WTC11 (cell line): ENCODE data around the gene ADRA1B. TPM values are rescaled to one million over a fixed set of nuclear protein-coding genes. Genes with fewer than 3 reads are reported as not detected.
"Not testable (repeated sequence)": the region's sequence is repeated elsewhere in the genome, so short reads cannot be mapped to it uniquely, and the experiment has no call there.

Experiments
- ATAC-seq: fragments of 200-7000 bp; cut with Tn5 transposase; 2 replicates; pipeline ENCODE4 v1.10.0; 2021; ENCODE audit warnings: mild to moderate bottlenecking, moderate library complexity
- CTCF ChIA-PET: fragments of 300-600 bp; sonication (Branson Sonifier 250); formaldehyde crosslinking; loops from one replicate; lab custom pipeline; 2021; ENCODE audit warnings: antibody characterized with exemption; lab: Charles Lee
- POLR2A ChIA-PET: fragments of 350-600 bp; sonication (Branson Sonifier 250); formaldehyde crosslinking; loops from one replicate; lab custom pipeline; 2021; ENCODE audit warnings: antibody characterized with exemption; lab: Charles Lee
- DNase-seq: peaks from one replicate; pipeline ENCODE4 v3.0.0; 2021; ENCODE audit warnings: low spot score
- H3K27ac Mint-ChIP-seq: 2 replicates; pipeline ENCODE4 v1.8.0; 2021; ENCODE audit warnings: mixed read lengths
- H3K27me3 Mint-ChIP-seq: 2 replicates; pipeline ENCODE4 v1.8.0; 2021; ENCODE audit warnings: low read depth, mild to moderate bottlenecking, moderate library complexity, mixed read lengths
- H3K36me3 Mint-ChIP-seq: 2 replicates; pipeline ENCODE4 v1.8.0; 2021; ENCODE audit warnings: mixed read lengths
- H3K4me1 Mint-ChIP-seq: 2 replicates; pipeline ENCODE4 v1.8.0; 2022; ENCODE audit warnings: mixed read lengths
- H3K4me3 Mint-ChIP-seq: 2 replicates; pipeline ENCODE4 v1.8.0; 2021; ENCODE audit warnings: mild to moderate bottlenecking, moderate library complexity, mixed read lengths
- H3K9me3 Mint-ChIP-seq: 2 replicates; pipeline ENCODE4 v1.8.0; 2021; ENCODE audit warnings: mixed read lengths
- CREM ChIP-seq: sonication (generic); formaldehyde crosslinking; IDR thresholded peaks from 2 replicates; pipeline ENCODE4 v1.8.1; 2022; ENCODE audit warnings: mild to moderate bottlenecking, missing genetic modification reagents, moderate library complexity
- ESRRA ChIP-seq: sonication (generic); formaldehyde crosslinking; IDR thresholded peaks from 2 replicates; pipeline ENCODE4 v1.8.1; 2022; ENCODE audit warnings: mild to moderate bottlenecking, missing genetic modification reagents, borderline replicate concordance
- FOXK1 ChIP-seq: sonication (generic); formaldehyde crosslinking; IDR thresholded peaks from 2 replicates; pipeline ENCODE4 v1.8.0; 2022; ENCODE audit warnings: mild to moderate bottlenecking, moderate library complexity, missing genetic modification reagents
- FOXP1 ChIP-seq: sonication (generic); formaldehyde crosslinking; IDR thresholded peaks from 2 replicates; pipeline ENCODE4 v1.8.0; 2022; ENCODE audit warnings: missing genetic modification reagents, mild to moderate bottlenecking, moderate library complexity, borderline replicate concordance
- SMAD3 ChIP-seq: sonication (generic); formaldehyde crosslinking; IDR thresholded peaks from 2 replicates; pipeline ENCODE4 v1.8.0; 2022; ENCODE audit warnings: missing genetic modification reagents, mild to moderate bottlenecking, borderline replicate concordance
- TEAD4 ChIP-seq: sonication (generic); formaldehyde crosslinking; IDR thresholded peaks from 2 replicates; pipeline ENCODE4 v1.8.0; 2022; ENCODE audit warnings: mild to moderate bottlenecking, missing genetic modification reagents
- ZNF138 ChIP-seq: sonication (generic); formaldehyde crosslinking; conservative IDR thresholded peaks from 2 replicates; pipeline ENCODE4 v1.8.1; 2022; ENCODE audit warnings: mild to moderate bottlenecking, moderate library complexity, missing genetic modification reagents
- total RNA-seq: library from RNA; stranded (reverse); gene quantifications from 3 replicates; pipeline ENCODE4 v1.2.3, GENCODE V29; 2021
- TF ChIP-seq, protein P1 (sequence below): fragments of 200-600 bp; IDR thresholded peaks from 2 replicates; pipeline ENCODE4 v1.8.0; 2022; ENCODE audit warnings: antibody characterized with exemption
- TF ChIP-seq, protein P2 (sequence below): sonication (generic); formaldehyde crosslinking; IDR thresholded peaks from 2 replicates; pipeline ENCODE4 v1.8.0; 2022; ENCODE audit warnings: mild to moderate bottlenecking, missing genetic modification reagents
- TF ChIP-seq, protein P3 (sequence below): sonication (generic); formaldehyde crosslinking; IDR thresholded peaks from 2 replicates; pipeline ENCODE4 v1.8.1; 2022; ENCODE audit warnings: mild to moderate bottlenecking, missing genetic modification reagents, moderate library complexity, borderline replicate concordance

Gene ADRA1B
- total RNA-seq, 1 experiment from 2014 or later = 0.11 TPM

DNA sequence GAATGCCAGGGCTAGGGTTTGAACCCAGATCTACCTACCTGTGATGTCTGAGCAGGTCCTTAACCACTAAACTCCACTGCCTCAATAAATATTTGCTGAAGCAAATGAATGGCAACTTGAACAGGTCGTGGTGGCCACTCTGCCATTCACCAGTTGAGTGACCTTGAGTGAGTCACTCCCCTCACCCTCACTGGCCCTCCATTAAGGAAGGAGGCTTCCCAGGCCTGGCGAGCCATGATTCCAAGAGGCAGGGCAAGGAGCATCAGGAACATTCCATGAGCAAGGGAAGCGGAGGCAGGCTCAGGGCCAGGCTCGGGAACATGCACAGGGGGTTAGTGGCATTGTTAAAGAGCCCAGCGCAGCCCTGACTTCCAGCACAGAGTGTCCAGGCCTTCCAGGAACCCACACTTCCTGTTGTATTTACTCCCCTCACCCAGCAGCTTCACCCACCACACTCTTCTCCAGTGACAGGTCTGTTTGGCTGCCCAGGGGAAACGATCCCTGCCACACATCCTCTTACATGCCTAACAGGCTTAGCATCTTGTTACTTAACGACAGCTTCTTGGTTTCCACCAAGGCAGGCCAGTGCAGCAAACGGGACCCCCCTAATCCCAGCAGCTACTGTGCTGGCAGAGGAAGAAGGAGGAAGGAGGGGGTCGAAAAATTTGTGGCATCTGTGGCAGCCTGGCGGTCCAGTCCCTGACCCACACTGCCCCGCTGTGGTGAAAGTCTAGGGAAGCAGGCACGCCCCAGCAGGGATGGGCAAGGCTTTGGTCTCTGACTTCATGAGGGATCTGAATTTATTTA lies 49.0 kb downstream of the ADRA1B start:
- ChIA-PET CTCF (interaction anchor here (0.6 to 1.8 kb wide), 20 partner anchors 9 to 633 kb away, joined by 3 to 15 read pairs (median 3); partner anchors contain the start of gene ADRA1B), POLR2A (no interaction called here)
- no peaks in the 10 kb centered on the region; the same call in 1 of the 2 replicates for H3K4me1 Mint-ChIP-seq
- no peaks in the 10 kb centered on the region for H3K36me3 Mint-ChIP-seq
- H3K27ac Mint-ChIP-seq = no peak overlapping the region
- ATAC-seq = peak; percentile 98
- peaks cover 11% of the 10 kb centered on the region for H3K27me3 Mint-ChIP-seq
- peak; percentile 82 for DNase-seq
- H3K9me3 Mint-ChIP-seq = no peaks in the 10 kb centered on the region
- no peak overlapping the region for H3K4me3 Mint-ChIP-seq
- TF ChIP-seq, protein P1, sequence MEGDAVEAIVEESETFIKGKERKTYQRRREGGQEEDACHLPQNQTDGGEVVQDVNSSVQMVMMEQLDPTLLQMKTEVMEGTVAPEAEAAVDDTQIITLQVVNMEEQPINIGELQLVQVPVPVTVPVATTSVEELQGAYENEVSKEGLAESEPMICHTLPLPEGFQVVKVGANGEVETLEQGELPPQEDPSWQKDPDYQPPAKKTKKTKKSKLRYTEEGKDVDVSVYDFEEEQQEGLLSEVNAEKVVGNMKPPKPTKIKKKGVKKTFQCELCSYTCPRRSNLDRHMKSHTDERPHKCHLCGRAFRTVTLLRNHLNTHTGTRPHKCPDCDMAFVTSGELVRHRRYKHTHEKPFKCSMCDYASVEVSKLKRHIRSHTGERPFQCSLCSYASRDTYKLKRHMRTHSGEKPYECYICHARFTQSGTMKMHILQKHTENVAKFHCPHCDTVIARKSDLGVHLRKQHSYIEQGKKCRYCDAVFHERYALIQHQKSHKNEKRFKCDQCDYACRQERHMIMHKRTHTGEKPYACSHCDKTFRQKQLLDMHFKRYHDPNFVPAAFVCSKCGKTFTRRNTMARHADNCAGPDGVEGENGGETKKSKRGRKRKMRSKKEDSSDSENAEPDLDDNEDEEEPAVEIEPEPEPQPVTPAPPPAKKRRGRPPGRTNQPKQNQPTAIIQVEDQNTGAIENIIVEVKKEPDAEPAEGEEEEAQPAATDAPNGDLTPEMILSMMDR = peak; percentile 43
- TF ChIP-seq, protein P2, sequence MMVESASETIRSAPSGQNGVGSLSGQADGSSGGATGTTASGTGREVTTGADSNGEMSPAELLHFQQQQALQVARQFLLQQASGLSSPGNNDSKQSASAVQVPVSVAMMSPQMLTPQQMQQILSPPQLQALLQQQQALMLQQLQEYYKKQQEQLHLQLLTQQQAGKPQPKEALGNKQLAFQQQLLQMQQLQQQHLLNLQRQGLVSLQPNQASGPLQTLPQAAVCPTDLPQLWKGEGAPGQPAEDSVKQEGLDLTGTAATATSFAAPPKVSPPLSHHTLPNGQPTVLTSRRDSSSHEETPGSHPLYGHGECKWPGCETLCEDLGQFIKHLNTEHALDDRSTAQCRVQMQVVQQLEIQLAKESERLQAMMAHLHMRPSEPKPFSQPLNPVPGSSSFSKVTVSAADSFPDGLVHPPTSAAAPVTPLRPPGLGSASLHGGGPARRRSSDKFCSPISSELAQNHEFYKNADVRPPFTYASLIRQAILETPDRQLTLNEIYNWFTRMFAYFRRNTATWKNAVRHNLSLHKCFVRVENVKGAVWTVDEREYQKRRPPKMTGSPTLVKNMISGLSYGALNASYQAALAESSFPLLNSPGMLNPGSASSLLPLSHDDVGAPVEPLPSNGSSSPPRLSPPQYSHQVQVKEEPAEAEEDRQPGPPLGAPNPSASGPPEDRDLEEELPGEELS (CRISPR knock-in tag) = no peak

DNA sequence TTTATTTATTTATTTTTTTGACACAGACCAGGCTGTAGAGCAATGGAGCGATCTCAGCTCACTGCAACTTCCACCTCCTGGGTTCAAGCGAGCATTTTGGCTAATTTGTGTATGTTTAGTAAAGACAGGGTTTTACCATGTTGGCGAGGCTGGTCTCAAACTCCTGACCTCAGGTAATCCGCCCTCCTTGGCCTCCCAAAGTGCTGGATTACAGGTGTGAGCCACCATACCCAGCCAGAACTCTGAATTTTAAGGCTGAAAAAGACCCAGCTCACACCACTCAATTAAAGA lies 49.5 kb downstream of the ADRA1B start:
- CTCF ChIA-PET = interaction anchor here (0.7 to 1.8 kb wide), 5 partner anchors 18 to 524 kb away, joined by 3 to 15 read pairs (median 9); no protein-coding TSS in a partner anchor
- H3K4me3 Mint-ChIP-seq, H3K27ac Mint-ChIP-seq, H3K36me3 Mint-ChIP-seq, ATAC-seq, POLR2A ChIA-PET, DNase-seq, H3K9me3 Mint-ChIP-seq, H3K4me1 Mint-ChIP-seq: not testable (repeated sequence)
- peaks cover 16% of the 10 kb centered on the region for H3K27me3 Mint-ChIP-seq

- peaks cover 51% of the 10 kb centered on the region for H3K27me3 Mint-ChIP-seq
- H3K9me3 Mint-ChIP-seq = no peaks in the 10 kb centered on the region
- H3K36me3 Mint-ChIP-seq = no peaks in the 10 kb centered on the region
- TF ChIP-seq FOXP1 (CRISPR knock-in tag) (no peak), ZNF138 (CRISPR knock-in tag) (no peak)
- ATAC-seq (no peak), DNase-seq (no peak)
- H3K4me3 Mint-ChIP-seq = no peak overlapping the region
- peaks cover 12% of the 10 kb centered on the region for H3K4me1 Mint-ChIP-seq
- H3K27ac Mint-ChIP-seq = no peak overlapping the region
- ChIA-PET CTCF (no interaction called here), POLR2A (no interaction called here)
These were observed 53.7 kb downstream of the ADRA1B start for GRCh38 chr5:159969966-159970365.

GRCh38 chr5:159971038-159971437 lies 54.8 kb downstream of the ADRA1B start:
- H3K27me3 Mint-ChIP-seq = peaks cover 55% of the 10 kb centered on the region
- ChIA-PET POLR2A (no interaction called here), CTCF (interaction anchor here (1.1 to 2.0 kb wide), 4 partner anchors 16 to 529 kb away, joined by 3 to 12 read pairs (median 6); partner anchors contain the start of gene ADRA1B)
- ATAC-seq = no peak
- H3K4me3 Mint-ChIP-seq = peak overlapping the region; percentile 58
- H3K9me3 Mint-ChIP-seq = no peaks in the 10 kb centered on the region
- no peak for DNase-seq
- H3K4me1 Mint-ChIP-seq = peaks cover 12% of the 10 kb centered on the region
- H3K36me3 Mint-ChIP-seq = no peaks in the 10 kb centered on the region
- TF ChIP-seq ESRRA (CRISPR knock-in tag) = no peak
- TF ChIP-seq, protein P3, sequence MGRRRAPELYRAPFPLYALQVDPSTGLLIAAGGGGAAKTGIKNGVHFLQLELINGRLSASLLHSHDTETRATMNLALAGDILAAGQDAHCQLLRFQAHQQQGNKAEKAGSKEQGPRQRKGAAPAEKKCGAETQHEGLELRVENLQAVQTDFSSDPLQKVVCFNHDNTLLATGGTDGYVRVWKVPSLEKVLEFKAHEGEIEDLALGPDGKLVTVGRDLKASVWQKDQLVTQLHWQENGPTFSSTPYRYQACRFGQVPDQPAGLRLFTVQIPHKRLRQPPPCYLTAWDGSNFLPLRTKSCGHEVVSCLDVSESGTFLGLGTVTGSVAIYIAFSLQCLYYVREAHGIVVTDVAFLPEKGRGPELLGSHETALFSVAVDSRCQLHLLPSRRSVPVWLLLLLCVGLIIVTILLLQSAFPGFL (CRISPR knock-in tag) = no peak
- no peak overlapping the region for H3K27ac Mint-ChIP-seq

DNA sequence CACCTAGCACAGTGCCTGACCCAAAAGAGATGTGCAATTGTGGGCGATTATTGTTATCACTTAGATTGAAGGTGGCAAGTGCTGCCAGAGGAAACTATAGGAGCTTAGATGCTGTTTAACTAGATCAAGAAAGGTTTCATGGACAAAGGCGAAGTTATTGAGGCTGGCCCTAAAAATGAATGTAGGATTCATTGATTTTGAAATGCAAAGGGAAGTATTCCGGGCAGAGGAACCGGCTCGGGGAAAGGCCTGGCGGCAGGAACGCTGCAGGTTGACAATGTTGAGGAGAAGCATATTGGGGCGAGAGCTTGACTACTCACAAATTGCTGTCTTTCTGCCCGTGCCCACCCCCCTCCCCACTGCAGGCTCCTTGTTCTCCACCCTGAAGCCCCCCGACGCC lies 55.2 kb downstream of the ADRA1B start:
- TF ChIP-seq SMAD3 (no peak), CREM (CRISPR knock-in tag) (0 out of 2 replicates have a peak, but pooled peaks have one; percentile 23), TEAD4 (CRISPR knock-in tag) (no peak), FOXK1 (no peak)
- TF ChIP-seq, all 79 proteins: peak for 1
- peaks cover 55% of the 10 kb centered on the region for H3K27me3 Mint-ChIP-seq
- no peaks in the 10 kb centered on the region for H3K36me3 Mint-ChIP-seq
- H3K9me3 Mint-ChIP-seq = no peaks in the 10 kb centered on the region
- ATAC-seq (no peak), DNase-seq (no peak)
- POLR2A ChIA-PET = no interaction called here
- CTCF ChIA-PET = interaction anchor here (1.1 to 2.0 kb wide), 5 partner anchors 16 to 529 kb away, joined by 3 to 12 read pairs (median 5); partner anchors contain the start of gene ADRA1B
- peak overlapping the region; percentile 58 for H3K4me3 Mint-ChIP-seq
- H3K4me1 Mint-ChIP-seq = peaks cover 12% of the 10 kb centered on the region
- H3K27ac Mint-ChIP-seq = no peak overlapping the region
